Suprapubic skin (tissue), 4 donors: ENCODE measurements around the gene B3GNT3. TPM values are rescaled to one million over a fixed set of nuclear protein-coding genes. Genes with fewer than 3 reads are reported as not detected.

Source experiments
- DNase-seq, 2 donors: peaks; one replicate each; pipeline ENCODE4 v3.0.0-alpha.2; 2019; ENCODE audit warnings: low spot score in 2 of 2
- H3K27ac ChIP-seq: fragments of 200-600 bp; sonication (generic); one replicate; pipeline ENCODE4 v1.5.1; 2019
- H3K27me3 ChIP-seq: fragments of 200-600 bp; sonication (generic); one replicate; pipeline ENCODE4 v1.5.1; 2019
- H3K36me3 ChIP-seq: fragments of 200-600 bp; sonication (generic); one replicate; pipeline ENCODE4 v1.5.1; 2019
- H3K4me1 ChIP-seq: fragments of 200-600 bp; sonication (generic); one replicate; pipeline ENCODE4 v1.5.1; 2019
- H3K4me3 ChIP-seq: fragments of 200-600 bp; sonication (generic); one replicate; pipeline ENCODE4 v1.5.1; 2019; ENCODE audit warnings: mild to moderate bottlenecking
- H3K9me3 ChIP-seq: fragments of 200-600 bp; sonication (generic); one replicate; pipeline ENCODE4 v1.5.1; 2019
- CTCF ChIP-seq, 2 donors: fragments of 200-600 bp in 1 of 2; fragments of 450-650 bp in 1 of 2; sonication (generic) in 1 of 2; IDR thresholded peaks; one replicate each; pipeline ENCODE4 v1.5.1; 2016 to 2019; ENCODE audit warnings: antibody characterized with exemption in 2 of 2, mild to moderate bottlenecking in 1 of 2, moderate library complexity in 1 of 2
- EP300 ChIP-seq: sonication (generic); formaldehyde crosslinking; IDR thresholded peaks from one replicate; pipeline ENCODE4 v1.6.1; 2017; ENCODE audit warnings: antibody characterized with exemption
- POLR2A ChIP-seq, 2 donors: fragments of 450-650 bp; IDR thresholded peaks; one replicate each; pipeline ENCODE4 v1.6.1; 2017; ENCODE audit warnings: antibody characterized with exemption in 2 of 2, mild to moderate bottlenecking in 2 of 2, moderate library complexity in 2 of 2
- POLR2AphosphoS5 ChIP-seq, 3 donors: sonication (generic); formaldehyde crosslinking; IDR thresholded peaks; one replicate each; pipeline ENCODE4 v1.6.1; 2017; ENCODE audit warnings: antibody characterized with exemption in 3 of 3
- WGBS: methylation state at CpG from one replicate; pipeline ENCODE4 v1.1.5; 2018; 5-methylcytosine and 5-hydroxymethylcytosine counted together
- total RNA-seq, 4 donors: library from RNA; depleted of rRNA; stranded (reverse); fragments of >200 nt; gene quantifications; one replicate each; pipeline ENCODE4 v1.1.0, GENCODE V29; 2016

B3GNT3 gene
- total RNA-seq, 4 donors from 2014 or later, result 1.4 to 12.1 (median 5.9) TPM

DNA sequence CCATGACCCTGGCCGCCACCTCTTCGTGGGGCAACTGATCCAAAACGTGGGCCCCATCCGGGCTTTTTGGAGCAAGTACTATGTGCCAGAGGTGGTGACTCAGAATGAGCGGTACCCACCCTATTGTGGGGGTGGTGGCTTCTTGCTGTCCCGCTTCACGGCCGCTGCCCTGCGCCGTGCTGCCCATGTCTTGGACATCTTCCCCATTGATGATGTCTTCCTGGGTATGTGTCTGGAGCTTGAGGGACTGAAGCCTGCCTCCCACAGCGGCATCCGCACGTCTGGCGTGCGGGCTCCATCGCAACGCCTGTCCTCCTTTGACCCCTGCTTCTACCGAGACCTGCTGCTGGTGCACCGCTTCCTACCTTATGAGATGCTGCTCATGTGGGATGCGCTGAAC, 16.7 kb downstream of the B3GNT3 start:
- Histone ChIP-seq H3K27me3 (peaks cover 31% of the 10 kb centered on the region), H3K36me3 (no peaks in the 10 kb centered on the region), H3K9me3 (no peaks in the 10 kb centered on the region), H3K27ac (no peak overlapping the region), H3K4me1 (no peaks in the 10 kb centered on the region), H3K4me3 (no peak overlapping the region)
- TF ChIP-seq CTCF (IDR thresholded peaks at IDR 0.05) (no peak), POLR2A (IDR thresholded peaks at IDR 0.05) (no peak), POLR2AphosphoS5 (IDR thresholded peaks at IDR 0.05) (no peak), EP300 (no peak)
- no peak for DNase-seq
- WGBS, result 88% methylated on average over 20 of the region's 20 CpGs

GRCh38 chr19:17812099-17812498, 17.2 kb downstream of the B3GNT3 start:
- 69% methylated on average over 5 of the region's 5 CpGs for WGBS
- Histone ChIP-seq H3K9me3 (no peaks in the 10 kb centered on the region), H3K27me3 (peaks cover 31% of the 10 kb centered on the region), H3K4me3 (no peak overlapping the region), H3K36me3 (no peaks in the 10 kb centered on the region), H3K4me1 (no peaks in the 10 kb centered on the region), H3K27ac (no peak overlapping the region)
- no peak for DNase-seq
- TF ChIP-seq POLR2A (IDR thresholded peaks at IDR 0.05), result no peak
- no peak for TF ChIP-seq POLR2AphosphoS5 (IDR thresholded peaks at IDR 0.05)
- no peak for TF ChIP-seq EP300
- TF ChIP-seq CTCF (IDR thresholded peaks at IDR 0.05), result no peak

DNA sequence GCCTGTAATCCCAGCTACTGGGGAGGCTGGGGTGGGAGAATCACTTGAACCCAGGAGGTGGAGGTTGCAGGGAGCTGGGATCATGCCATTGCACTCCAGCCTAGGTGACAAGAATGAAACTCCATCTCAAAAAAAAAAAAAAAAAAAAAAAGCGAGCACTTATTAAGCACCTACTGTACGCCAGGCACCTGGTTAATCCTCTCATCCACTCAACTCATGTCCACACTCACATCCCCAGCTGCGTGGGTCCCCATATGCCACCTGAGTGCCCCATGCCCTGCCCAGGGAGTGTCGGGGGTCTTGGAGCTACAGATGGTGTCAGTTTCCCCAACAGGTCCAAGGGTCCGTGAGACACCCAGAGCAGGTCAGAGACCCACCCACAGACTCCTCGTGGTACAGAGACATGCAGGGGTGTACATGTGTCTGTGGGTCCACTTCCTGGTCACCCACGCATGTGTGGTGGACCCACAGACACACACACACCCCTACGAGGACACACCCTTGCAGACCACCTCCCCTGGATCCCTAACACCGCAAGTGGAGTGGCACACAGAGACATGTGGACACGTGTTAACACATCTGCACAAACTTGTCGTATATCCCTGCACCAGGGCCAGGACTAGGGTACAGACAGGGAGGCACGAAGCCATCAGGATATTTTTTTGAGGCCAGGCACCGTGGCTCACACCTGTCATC, 22.9 kb downstream of the B3GNT3 start:
- TF ChIP-seq CTCF (IDR thresholded peaks at IDR 0.05) (no peak), POLR2A (IDR thresholded peaks at IDR 0.05) (no peak), EP300 (no peak), POLR2AphosphoS5 (IDR thresholded peaks at IDR 0.05) (no peak)
- DNase-seq, result no peak
- Histone ChIP-seq H3K4me1 (no peaks in the 10 kb centered on the region), H3K27me3 (peaks cover 16% of the 10 kb centered on the region), H3K27ac (no peak overlapping the region), H3K4me3 (no peak overlapping the region), H3K36me3 (no peaks in the 10 kb centered on the region), H3K9me3 (no peaks in the 10 kb centered on the region)
- 79% methylated on average over 7 of the region's 13 CpGs for WGBS

DNA sequence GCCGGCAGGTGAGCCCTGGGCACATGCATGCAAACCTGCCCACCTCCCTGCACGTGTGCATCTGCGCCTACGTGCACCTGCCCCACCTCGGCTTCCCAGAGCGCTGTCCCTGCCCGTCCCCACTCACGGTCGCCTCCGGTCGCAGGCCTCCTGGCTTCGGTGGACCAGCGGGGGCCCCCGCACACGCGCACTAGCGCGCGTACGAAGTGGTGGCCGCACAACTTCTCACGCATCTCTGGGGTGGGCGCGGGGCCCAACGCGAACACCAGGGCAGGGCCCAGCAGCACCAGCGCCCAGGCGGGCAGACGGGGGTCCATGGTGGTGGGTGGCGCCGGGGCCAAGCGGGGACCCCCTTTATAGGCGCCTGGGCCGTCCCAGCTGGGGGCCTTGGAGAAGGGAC, 26.3 kb downstream of the B3GNT3 start, which contains the start of gene INSL3:
Gene INSL3 (minus strand): TSS at position 330 of the 400 bp plus-strand sequence. CDS start 13 bp downstream, at position 317.
- H3K4me3 ChIP-seq, result no peak within 1 kb of the TSS
- 79% methylated on average over 7 of the region's 34 CpGs for WGBS
- DNase-seq, result no peak
- TF ChIP-seq POLR2A (IDR thresholded peaks at IDR 0.05), result no peak
- no peak for TF ChIP-seq POLR2AphosphoS5 (IDR thresholded peaks at IDR 0.05)
- peaks cover 19% of the 10 kb centered on the region for H3K27me3 ChIP-seq
- no peaks in the 10 kb centered on the region for H3K36me3 ChIP-seq
- no peak within 1 kb of the TSS for H3K27ac ChIP-seq
- H3K4me1 ChIP-seq, result no peaks in the 10 kb centered on the region
- no peaks in the 10 kb centered on the region for H3K9me3 ChIP-seq

DNA sequence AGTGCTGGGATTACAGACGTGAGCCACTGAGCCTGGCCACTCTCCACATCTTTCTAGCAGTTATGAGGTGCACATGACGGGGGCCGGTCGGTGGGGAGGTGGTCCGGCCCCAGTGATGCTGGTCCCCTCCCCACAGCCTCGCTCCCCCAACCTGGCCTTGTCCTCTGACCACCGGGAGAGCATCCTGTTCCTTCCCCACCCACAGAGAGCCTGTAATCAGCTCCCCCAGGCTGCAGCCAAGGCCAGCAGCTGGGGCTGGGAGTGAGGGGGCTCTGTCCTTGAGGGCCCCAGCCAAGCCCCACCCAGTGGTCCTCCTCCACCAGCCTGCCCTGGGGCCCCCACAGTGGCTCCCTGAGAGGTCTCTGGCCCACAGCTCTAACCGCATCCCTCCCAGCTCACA, 29.4 kb downstream of the B3GNT3 start:
- Histone ChIP-seq H3K36me3 (no peaks in the 10 kb centered on the region), H3K9me3 (no peaks in the 10 kb centered on the region), H3K27ac (no peak overlapping the region), H3K4me1 (no peaks in the 10 kb centered on the region), H3K27me3 (peaks cover 27% of the 10 kb centered on the region), H3K4me3 (no peak overlapping the region)
- DNase-seq, result no peak
- TF ChIP-seq CTCF (IDR thresholded peaks at IDR 0.05), result no peak
- TF ChIP-seq POLR2AphosphoS5 (IDR thresholded peaks at IDR 0.05), result no peak
- no peak for TF ChIP-seq POLR2A (IDR thresholded peaks at IDR 0.05)
- no peak for TF ChIP-seq EP300
- 83% methylated on average over 5 of the region's 8 CpGs for WGBS
